HG02763 (cell line): Measurements from ENCODE around the gene WDR7.

Source experiments
- ATAC-seq: cut with Tn5 transposase; IDR thresholded peaks from one replicate; pipeline ENCODE4 v1.9.1; 2021; ENCODE audit warnings: mild to moderate bottlenecking, moderate library complexity; ENCODE audit not compliant: unreplicated experiment

Gene WDR7

GRCh38 chr18:56929886-56930285 is 278.7 kb downstream of the WDR7 start:
- no peak for ATAC-seq

GRCh38 chr18:56933472-56933871 is 282.3 kb downstream of the WDR7 start:
- no peak for ATAC-seq

- ATAC-seq: no peak
Measured at GRCh38 chr18:56934131-56934530, 283.0 kb downstream of the WDR7 start.

GRCh38 chr18:56934906-56935305 is 283.7 kb downstream of the WDR7 start:
- ATAC-seq: no peak

- no peak for ATAC-seq
Measured at GRCh38 chr18:56935434-56936040, 284.4 kb downstream of the WDR7 start.

- ATAC-seq: no peak
Measured at GRCh38 chr18:56936457-56936856, 285.3 kb downstream of the WDR7 start.

- ATAC-seq: no peak
Measured at GRCh38 chr18:56937874-56938430, 286.8 kb downstream of the WDR7 start.

GRCh38 chr18:56945171-56946083 is 294.3 kb downstream of the WDR7 start:
- no peak for ATAC-seq

GRCh38 chr18:56947236-56947635 is 296.1 kb downstream of the WDR7 start:
- ATAC-seq: no peak

- ATAC-seq: no peak
Measured at GRCh38 chr18:56952026-56952425, 300.9 kb downstream of the WDR7 start.

- no peak for ATAC-seq
Measured at GRCh38 chr18:56953428-56954198, 302.5 kb downstream of the WDR7 start.

- ATAC-seq: no peak
Measured at GRCh38 chr18:56955490-56955889, 304.3 kb downstream of the WDR7 start.

- ATAC-seq: no peak
Measured at GRCh38 chr18:56959120-56959519, 308.0 kb downstream of the WDR7 start.

GRCh38 chr18:56962322-56962721 is 311.2 kb downstream of the WDR7 start:
- no peak for ATAC-seq

GRCh38 chr18:56967035-56967434 is 315.9 kb downstream of the WDR7 start:
- ATAC-seq: no peak

GRCh38 chr18:56973487-56973886 is 322.3 kb downstream of the WDR7 start:
- ATAC-seq: no peak

GRCh38 chr18:56974141-56974540 is 323.0 kb downstream of the WDR7 start:
- ATAC-seq: no peak

GRCh38 chr18:56975276-56975675 is 324.1 kb downstream of the WDR7 start:
- ATAC-seq: no peak

GRCh38 chr18:56977309-56977708 is 326.1 kb downstream of the WDR7 start:
- ATAC-seq: no peak

- no peak for ATAC-seq
Measured at GRCh38 chr18:56977771-56978170, 326.6 kb downstream of the WDR7 start.

- ATAC-seq: no peak
Measured at GRCh38 chr18:56980151-56980550, 329.0 kb downstream of the WDR7 start.
